SU-DHL-6 (cell line): ENCODE data around the gene ITPR1.

Experiments
- CTCF ChIP-seq: fragments of 200-600 bp; sonication (generic); IDR thresholded peaks from one replicate; pipeline ENCODE4 v1.5.1; 2017; ENCODE audit warnings: antibody characterized with exemption, mild to moderate bottlenecking, low read length, moderate library complexity; ENCODE audit not compliant: insufficient read depth, poor library complexity, severe bottlenecking
- EZH2phosphoT487 ChIP-seq: fragments of 200-600 bp; sonication (generic), shearing (Covaris generic); conservative IDR thresholded peaks from 2 replicates; pipeline ENCODE4 v1.6.1; 2018; ENCODE audit warnings: mild to moderate bottlenecking, antibody characterized with exemption, low read length, moderate library complexity, mixed read lengths

- TF ChIP-seq CTCF (no peak), EZH2phosphoT487 (no peak)
Observed at GRCh38 chr3:4461468-4462090, 31.6 kb upstream of the ITPR1 start.
